GM18505 (cell line): Measurements from ENCODE around the gene IL4R.

Source experiments
- ATAC-seq: cut with Tn5 transposase; IDR thresholded peaks from one replicate; pipeline ENCODE4 v1.9.1; 2021; ENCODE audit not compliant: unreplicated experiment
- POLR2A ChIP-seq: IDR thresholded peaks from 4 replicates; pipeline ENCODE4 v1.6.1; 2011; ENCODE audit warnings: borderline replicate concordance; ENCODE audit not compliant: insufficient read depth, insufficient read length; ENCODE audit errors: extremely low read depth

The IL4R gene

DNA sequence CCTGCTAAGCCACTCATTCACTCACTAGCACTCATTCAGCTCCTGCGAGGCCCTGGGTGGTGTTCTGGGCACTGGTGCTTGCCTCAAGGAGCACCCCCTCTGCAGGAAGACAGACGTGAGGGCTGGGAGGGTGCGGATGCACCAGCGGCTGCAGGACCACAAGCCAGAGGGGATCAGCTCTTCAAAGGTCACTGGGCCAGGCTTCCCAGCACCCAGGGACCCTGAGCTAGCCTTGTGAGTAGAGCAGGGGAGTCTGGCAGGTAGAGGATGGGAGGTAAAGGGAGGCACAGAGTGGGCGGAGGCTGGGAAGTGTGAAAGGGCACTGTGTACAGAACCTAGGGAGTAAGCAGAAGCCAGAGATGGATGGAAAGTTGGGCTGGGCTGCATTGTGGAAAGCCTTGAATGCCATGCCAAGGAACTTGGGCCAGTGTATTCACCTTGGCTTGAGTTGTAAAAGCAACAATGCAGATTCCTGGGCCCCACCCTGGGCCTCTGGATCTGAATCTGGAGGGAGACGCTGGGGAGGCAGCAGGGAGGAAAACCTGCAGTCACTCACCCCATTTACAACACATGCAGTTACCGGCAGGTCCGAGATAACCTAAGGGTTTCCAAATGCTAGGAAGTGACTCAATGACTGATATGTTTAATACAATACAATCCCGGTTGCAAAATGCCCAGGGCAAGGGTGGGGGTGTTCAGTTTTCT is 1.7 kb downstream of the IL4R start:
- no peak for ATAC-seq
- no peak for TF ChIP-seq POLR2A

DNA sequence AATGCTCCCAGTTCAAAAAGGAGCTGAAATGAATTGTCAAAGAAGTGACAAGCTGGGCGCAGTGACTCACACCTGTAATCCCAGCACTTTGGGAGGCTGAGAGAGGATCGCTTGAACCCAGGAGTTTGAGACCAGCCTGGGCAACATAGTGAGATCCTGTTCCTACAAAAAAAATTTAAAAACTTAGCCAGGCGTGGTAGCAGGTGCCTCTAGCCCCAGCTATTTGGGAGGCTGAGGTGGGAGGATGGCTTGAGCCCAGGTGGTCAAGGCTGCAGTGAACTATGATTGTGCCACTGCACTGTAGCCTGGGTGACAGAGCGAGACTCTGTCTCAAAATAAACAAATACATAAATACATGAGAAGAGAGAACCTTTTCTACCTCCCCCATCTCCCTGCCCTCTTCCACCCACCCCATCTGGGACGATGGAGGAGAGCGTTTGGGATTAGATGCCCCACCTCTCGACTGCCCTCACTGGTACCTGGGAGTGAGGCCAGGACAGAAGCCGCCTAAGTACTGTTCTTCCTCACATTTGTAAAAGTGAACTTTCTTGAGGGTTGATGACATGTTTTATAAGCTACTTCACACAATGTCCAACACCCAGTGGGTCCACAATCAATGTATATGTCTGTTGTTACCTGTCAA is 2.4 kb downstream of the IL4R start:
- ATAC-seq: no peak
- no peak for TF ChIP-seq POLR2A

DNA sequence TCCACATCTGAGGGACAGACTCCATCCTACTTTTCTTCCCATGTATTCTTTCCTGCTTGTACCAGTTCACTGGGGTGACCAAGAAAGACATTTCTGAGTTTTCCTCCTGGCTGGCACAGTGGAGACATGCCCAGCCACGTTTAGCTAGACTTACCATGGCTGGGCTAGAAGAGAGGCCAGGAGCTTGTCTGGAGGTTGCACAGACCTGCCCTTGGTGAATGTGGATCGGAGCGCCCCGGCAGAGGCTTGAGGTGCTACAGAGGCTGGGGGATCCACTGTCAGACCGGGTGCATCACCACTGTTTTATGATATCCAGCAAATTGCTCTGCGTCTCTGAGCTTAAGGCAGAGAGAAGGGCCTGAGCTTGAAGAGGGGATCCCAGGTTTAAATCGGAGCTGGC is 3.5 kb downstream of the IL4R start:
- no peak for TF ChIP-seq POLR2A
- no peak for ATAC-seq

DNA sequence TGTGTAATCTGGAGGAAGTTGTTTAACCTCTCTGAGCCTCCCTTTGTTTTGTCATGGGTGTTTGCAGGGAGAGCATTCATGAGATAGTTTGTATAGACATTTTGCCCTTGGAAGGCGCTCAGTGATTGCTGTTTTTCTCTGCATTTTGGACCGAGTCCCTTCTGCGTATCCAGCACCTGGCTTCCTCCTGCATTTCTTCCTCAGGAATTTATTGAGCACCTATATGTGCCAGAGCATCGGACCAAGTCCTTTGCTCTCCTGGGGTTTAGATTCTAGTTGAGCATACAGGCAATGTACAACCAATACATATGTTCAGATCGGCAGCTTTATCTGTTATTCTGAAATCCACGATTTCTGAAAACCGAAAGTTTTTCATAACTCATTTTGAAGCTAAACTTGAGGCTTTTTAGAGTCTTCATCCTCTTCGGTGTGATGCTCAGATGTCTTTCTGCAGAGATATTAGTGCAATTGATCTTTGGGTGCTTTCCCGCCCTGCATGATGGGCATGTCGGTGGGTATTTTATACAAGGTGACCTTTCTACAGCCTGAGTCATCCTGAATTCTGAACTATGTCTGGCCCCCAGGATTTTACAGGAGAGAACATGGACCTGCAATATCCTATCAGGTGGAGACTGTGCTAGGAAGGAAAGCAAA is 4.1 kb downstream of the IL4R start:
- no peak for ATAC-seq
- no peak for TF ChIP-seq POLR2A

DNA sequence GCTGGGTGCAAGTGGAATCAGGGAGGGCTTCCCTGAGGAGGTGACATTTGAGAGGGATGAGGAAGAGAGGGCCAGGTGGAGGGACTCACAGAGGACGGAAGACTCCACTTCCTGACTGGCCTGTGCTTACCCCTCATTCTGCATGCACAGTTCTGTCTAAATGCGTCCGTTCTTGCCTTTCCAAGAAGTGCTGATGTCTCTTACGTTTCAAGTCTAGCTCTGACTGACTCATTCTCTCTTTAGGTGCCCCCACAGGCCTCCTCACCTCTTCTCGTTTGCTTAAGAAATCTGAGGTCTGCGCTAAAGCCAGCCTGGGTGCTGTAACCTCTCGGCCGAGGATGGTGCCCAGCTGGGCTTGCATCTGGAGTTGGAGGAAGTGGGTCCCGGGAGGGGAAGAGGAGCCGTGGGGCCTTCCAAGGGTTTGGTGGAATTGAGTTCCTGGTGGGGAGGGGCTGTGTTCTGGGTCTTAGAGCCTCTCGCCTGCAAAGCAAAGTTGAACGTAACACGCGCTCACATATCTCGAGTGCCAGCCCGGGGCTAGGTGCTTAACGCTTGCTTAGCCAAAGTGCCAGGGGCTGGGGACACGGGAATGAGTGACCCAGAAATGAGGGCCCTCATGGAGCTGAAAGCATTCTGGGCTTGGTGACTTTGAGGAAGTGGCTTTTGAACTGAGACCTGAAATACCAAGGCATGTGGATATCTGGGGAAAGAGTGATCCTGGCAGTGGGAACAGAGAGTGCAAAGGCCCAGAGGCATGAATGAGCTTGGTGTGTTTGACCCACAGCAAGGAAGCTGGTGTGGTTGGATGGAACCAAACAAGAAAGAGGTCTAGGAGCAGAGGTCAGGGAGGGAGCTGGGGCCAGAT is 4.8 kb downstream of the IL4R start:
- no peak for ATAC-seq
- no peak for TF ChIP-seq POLR2A

DNA sequence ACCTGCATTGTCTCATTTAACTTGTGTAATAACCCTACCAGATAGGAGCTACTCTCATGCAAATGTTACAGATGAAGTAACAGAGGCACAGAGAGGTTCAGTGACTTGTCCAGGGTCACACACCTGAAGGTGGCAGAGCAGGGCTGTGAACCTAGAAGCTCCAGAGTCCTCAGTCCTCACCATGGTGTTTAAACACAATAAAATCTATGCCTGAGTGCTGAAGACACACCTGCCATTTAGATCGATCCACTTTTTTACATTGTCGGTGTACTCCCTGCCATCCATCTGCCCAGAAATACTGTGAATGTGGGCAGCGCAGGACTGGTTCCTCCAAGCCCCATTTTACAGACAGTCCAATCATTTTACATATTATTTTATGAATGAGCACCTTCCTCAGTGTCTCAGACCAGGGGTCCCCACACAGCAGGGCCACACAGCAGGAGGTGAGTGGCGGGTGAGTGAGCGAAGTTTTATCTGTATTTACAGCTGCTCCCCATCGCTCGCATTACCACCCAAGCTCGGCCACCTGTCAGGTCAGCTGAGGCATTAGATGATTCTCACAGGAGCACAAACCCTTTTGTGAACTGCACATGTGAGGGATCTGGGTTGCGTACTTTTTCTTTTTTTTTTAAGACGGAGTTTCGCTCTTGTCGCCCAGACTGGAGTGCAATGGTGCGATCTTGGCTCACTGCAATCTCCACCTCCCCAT is 5.6 kb downstream of the IL4R start:
- no peak for TF ChIP-seq POLR2A
- ATAC-seq: no peak

DNA sequence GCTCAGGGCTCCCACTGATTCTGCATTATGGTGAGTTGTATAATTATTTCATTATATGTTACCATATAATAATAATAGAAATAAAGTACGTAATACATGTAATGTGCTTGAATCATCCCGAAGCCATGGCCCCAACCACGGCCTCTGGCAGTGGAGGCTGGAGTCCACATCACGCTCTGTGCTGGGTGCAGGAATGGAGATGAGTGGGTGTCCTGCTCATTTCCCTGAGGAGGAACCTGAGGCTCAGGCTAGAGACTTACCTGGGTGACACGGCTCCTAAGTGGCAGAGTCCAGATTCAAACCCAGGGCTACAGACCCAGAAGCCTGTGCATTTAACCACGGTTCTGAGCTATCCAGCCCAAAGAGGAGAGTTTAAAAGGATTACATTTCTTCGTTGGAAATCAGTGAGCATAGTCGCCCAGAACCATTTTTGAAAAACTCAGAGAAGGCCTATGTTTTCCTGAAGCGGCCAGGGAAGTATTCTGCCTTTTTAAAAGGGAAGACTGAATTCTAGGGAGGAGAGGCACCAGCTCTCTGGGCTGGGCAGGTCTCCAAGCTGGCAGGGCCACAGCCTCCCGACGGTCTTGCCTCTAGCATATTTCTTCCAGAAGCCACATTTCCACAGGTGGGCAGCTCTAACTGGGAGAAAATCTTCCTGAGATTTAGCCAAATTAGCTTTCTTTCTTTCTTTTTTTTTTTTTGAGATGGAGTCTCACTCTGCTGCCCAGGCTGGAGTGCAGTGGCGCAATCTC is 6.7 kb downstream of the IL4R start:
- no peak for TF ChIP-seq POLR2A
- no peak for ATAC-seq

DNA sequence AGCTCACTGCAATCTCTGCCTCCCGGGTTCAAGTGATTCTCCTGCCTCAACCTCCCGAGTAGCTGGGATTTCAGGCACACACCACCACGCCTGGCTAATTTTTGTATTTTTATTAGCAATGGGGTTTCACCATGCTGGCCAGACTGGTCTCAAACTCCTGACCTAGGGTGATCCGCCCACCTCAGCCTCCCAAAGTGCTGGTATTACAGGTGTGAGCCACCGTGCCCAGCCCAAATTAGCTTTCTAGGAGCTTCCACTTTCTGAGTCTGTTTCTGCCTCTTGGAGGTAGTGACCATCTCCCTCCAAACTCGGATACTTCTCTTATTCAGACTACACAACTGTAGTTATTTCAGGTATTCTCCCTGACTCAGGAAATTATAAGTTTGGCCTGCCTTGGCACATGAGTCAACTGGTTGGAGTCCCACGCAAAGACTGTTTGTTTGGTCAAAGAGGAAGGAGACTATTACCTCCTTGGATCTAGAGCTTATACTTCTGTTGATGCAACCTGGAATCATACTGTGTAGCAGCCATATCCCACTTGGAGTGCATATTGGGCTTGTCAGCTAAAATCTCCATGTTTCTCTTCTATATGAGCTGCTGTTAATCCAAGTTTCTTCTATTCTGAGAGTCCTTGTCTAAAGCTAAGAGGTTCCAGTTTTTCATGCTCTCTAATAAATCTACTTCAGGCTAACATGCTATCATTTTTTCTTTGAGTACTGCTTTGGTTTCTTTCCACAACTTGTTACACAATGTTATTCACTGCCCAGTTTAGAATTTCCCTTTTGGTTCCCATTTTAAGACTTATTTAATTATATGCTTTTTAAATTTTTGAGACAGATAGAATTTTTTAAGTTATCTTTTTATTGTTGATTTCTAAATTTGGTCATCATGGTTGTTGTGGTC is 7.5 kb downstream of the IL4R start:
- ATAC-seq: no peak
- no peak for TF ChIP-seq POLR2A

DNA sequence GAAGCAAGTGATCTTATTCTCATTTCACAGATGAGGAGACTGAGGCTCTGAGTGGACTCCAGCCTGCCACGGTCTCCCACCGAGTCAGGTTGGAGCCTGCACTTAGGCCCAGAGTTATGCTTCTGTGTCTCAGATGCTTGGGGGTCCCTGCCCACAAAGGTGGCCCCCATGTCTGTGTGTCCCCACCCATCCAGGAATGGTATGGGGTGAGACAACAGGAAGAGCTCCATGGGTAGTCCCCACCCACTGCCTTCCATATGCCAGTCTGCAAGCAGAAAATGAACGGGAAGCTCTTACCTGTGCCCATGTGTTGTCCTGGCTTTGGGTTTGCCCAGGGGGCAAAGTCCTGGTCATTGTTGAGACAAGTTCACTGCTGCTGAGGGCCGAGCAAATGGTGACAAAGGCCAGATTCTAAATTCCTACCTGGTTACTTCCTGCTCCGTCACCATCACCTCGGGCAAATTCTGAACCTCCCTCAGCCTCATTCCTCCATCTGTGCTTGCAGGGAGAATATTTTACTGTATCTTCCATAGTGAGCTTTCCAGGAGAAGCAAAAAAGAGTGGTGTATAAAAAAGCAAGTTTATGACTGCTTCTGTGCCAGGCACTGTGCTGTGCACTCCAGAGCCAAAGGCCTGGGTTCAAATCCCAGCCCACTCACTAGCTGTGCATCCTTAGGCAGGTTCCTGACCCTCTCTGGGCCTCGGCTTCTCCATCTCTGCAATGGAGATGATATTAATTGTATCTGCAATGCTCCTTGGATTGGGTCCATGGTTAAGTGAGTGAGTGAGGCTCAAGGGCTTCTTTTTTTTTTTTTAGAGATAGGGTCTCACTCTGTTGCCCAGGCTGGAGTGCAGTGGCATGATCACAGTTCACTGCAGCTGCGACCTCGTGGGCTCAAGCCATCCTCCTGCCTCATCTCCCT is 9.3 kb downstream of the IL4R start:
- TF ChIP-seq POLR2A: no peak
- ATAC-seq: no peak

DNA sequence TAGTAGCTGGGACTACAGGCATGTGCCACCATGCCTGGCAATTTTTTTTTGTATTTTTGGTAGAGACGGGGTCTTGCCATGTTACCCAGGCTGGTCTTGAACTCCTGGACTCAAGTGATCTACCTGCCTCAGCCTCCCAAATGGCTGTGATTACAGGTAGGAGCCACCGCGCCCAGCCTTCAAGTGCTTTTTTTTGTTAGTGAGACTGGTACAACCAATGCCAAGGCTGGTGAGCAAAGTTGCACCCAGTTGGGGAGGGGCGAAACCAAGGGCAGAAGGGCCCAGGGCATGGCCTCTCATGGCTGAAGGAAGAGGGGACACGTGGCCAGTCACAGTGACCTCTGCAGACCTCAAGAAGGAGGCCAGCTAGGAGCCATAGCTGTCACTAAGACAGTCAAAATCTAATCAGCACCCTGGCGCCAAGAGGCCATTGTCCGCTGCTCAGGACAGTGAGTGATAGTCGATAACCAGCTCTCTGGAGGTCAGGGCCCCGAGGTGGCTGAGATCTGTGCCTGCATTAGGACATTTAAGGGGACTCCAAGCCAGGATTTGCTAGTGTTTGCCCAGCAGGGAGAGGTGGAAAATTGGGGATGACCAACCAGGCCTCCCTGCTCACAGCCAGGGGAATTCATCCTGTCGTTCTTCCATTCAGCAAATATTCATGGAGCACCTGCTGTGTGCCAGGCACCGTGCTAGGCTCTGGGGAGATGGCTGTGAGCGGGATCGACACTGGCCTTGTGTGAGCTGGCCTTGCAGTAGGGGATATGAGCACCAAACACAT is 10.2 kb downstream of the IL4R start:
- ATAC-seq: no peak
- no peak for TF ChIP-seq POLR2A
